Activated CD4-positive, alpha-beta T cell treated with anti-CD3 and anti-CD28 coated beads for 4 hours (primary cell): ENCODE results near the gene CPA2.
"Not testable (repeated sequence)": the region's sequence is repeated elsewhere in the genome, so short reads cannot be mapped to it uniquely, and the experiment has no call there.

Source experiments
- DNase-seq, 2 donors: peaks; one replicate each; pipeline ENCODE4 v3.0.0-alpha.2; 2020

Gene CPA2

DNA sequence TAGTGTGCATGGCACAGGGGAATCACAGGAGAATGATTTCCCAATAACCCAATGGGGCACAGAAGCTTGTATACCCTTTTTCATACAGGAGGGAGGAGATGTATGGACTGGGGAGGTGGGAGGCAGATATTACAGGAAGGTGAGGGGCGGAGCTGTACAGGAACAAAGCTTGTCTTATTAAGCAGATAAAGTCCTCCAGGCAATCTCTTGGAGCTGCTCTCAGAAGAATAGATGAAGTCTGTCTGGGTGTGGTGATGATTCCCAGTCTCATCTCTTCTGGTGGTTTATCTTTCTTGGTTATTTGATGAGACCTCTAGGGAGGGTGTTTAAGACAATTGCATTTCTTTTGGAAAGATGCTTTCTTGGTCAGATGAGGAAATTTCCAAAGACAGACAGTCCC, 52.9 kb downstream of the CPA2 start:
- DNase-seq = no peak

DNA sequence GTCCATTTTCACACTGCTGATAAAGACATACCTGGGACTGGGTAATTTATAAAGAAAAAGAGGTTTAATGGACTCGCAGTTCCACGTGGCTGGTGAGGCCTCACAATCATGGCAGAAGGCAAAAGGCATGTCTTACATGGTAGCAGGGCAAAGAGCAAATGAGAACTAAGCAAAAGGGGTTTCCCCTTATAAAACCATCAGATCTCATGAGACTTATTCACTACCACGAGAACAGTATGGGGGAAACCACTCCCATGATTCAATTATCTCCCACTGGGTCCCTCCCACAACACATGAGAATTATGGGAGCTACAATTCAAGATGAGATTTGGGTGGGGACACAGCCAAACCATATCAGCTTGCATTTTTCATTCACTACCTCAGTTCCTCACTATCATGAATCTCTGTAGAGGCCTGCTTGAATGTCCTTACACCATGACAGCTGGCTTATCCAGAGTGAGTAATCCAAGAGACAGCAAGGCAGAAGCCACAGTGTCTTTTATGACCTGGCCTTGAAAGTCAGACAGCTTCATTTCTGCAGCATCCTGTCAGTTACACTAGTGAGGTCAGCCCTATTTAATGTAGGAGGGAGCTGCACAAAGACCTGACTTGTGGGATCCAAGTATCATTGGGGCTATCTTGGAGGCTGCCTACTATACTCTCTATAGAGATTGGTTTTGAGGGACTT, 55.0 kb downstream of the CPA2 start:
- DNase-seq = not testable (repeated sequence)

DNA sequence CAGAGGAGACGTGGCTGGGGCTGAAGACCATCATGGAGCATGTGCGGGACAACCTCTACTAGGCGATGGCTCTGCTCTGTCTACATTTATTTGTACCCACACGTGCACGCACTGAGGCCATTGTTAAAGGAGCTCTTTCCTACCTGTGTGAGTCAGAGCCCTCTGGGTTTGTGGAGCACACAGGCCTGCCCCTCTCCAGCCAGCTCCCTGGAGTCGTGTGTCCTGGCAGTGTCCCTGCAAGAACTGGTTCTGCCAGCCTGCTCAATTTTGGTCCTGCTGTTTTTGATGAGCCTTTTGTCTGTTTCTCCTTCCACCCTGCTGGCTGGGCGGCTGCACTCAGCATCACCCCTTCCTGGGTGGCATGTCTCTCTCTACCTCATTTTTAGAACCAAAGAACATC, 56.0 kb downstream of the CPA2 start:
- DNase-seq = no peak

DNA sequence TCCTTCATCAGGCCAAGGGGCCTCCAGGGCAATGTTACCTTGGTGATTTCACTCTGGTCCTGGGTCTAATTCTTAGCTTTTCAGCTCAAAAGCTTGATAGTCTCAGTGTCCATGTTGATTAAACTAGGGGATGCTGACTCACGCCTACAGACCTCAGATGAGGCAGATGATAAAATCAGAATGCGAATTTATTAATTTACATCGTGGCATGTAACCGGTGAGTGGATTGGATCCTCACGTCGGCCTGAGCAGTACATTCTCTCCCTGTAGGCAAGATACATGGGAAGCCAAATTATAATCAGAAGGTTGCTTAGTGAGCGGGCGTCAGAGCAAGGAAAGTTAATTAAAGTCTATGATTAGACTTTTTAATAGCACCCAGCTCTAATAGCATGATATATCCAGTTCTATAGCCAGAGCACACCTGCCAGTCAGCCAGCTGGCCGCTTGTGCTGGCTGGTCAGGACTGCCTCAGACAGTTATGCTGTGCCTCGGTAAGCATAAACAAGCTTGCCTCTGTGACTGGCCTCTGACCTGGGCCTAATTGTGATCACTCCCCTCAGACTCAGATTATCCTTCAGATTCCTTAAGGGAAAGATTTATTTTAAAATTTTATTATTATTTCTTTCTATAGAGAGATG, 57.8 kb downstream of the CPA2 start:
- DNase-seq = no peak

DNA sequence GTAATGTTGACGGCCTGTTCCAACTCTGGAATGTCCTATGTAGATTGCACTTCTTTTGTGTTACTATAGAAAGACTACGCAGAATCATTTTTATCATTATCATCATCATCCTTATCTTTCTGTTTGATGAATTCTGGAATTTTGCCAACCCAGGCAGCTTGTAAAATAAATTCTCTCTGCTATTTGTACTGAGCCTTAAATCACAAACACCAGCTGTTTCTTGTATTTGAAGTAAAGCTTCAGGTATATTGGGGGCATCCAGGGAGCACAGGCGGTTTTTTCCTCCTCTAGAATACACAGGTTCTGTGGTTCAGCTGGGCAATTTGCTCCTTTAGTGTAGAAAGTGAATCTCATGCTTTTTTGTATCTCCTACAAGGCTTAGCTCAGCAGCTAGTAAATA, 63.0 kb downstream of the CPA2 start:
- no peak for DNase-seq

DNA sequence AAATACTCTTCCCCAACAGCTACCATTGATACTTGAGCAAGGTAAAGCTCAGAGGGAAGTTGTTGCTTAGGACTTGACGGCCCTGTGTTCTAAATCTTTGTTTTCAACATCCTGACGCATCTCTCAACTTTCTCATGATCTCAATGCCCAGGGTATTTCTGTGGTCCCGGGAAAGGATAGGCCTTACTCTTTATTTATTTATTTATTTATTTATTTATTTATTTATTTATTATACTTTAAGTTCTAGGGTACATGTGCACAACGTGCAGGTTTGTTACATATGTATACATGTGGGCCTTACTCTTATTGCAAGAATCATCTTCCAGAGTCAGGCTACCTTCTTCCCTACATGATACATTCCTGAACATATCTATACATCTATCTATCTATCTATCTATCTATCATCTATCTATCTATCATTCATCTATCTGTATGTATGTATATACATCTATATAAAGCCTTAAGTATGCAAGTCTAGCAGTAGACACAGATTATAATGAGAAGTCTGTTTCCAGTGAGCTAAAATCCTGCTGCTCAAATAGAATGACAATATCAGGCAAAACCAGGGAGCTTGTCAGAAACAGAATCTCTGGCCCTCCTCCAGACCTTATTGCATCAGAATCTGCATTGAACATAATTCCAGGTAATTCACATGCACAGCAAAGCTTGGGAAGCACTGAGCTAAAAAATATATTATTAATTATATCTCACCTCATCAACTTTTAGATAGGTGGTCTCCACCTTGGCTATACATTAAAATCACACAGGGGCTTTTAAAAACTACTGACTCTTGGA, 65.8 kb downstream of the CPA2 start:
- DNase-seq = no peak

DNA sequence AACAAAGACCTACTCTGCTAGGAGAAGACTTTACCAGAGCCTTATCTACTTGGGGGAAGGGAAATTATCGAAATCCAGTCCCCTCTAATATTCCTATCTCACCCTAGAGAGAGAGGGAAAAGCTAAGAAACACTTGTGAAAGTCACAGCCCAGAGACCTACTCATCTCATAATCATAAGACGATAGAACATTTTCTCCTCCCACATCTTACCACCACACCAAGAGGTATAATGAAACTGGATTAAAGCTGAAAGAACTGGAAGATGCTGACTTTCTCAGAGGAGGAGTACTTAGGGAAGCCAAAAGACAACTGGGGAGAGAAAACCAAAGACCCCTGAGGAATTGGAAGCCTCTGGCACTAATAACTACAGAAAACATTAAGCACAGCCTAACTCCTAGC, 67.2 kb downstream of the CPA2 start:
- no peak for DNase-seq

DNA sequence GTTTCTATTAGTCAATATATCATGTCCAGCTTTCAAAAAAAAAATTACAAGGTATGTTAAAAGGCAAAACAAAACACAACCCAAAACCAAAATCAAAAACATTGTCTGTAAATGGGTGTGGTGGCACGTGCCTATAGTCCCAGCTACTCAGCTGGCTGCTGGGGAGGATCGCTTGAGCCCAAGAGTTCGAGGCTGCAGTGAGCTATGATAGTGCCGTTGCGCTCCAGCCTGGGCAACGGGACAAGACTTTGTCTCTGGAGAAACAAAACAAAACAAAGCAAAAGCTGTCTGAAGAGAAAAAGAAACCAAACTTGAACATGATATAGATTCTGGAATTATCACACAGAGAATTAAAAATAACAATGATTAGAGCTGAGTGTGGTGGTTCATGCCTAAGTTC, 67.6 kb downstream of the CPA2 start:
- no peak for DNase-seq

DNA sequence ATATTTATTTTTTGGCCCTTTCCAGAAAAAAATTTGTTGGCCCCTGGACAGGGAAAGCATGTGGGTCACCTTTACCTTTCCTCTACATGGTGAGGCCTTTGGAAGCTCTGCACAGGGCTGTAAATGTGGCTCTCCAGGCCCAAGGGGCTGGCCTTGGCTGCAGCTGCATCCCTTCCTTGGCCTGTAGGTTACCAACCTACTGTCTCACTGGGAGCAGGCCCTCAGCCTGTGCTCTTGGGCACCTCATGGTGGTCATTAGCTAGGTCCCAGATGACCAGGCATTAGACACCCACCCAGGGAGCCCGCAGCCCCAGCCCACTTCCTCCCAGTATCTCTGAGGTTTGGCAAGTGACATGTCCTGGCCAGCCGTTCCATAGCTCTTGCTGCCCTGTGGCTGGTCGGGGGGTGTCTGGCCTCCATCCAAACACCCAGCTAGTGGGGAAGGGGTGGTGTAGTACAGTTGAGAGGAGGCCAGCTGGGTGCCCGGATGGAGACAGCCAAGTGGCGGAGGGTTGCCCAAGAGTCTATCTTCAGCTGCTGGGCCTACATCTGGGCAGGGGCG, 70.8 kb downstream of the CPA2 start:
- DNase-seq = no peak

DNA sequence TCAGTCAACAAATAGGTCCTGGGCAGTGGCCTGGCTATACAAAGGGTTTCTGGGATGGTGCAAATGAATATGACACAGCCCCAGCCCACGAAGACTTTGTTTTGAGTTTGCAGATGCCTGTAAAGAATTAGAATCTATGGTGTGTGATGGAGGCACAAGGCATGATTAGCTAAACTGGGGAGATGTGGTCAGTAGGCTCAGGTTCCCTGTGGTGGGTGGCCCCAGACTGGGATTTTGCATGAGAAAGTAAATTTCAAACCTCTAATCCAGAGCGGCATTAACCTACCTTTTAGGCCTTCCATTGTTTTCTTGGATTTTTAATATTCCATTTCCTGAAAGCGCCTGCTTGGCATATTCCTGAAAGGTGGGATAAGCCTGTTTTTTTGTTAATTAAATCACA, 71.6 kb downstream of the CPA2 start:
- DNase-seq = no peak
